ENCODE results near the gene CCNJL.
A peak's percentile ranks its signal among the peaks of the same experiment; 100 is the strongest.

The CCNJL gene

GRCh38 chr5:160330212-160330611 is 17.8 kb upstream of the CCNJL start:
- no peak for DNase-seq

DNA sequence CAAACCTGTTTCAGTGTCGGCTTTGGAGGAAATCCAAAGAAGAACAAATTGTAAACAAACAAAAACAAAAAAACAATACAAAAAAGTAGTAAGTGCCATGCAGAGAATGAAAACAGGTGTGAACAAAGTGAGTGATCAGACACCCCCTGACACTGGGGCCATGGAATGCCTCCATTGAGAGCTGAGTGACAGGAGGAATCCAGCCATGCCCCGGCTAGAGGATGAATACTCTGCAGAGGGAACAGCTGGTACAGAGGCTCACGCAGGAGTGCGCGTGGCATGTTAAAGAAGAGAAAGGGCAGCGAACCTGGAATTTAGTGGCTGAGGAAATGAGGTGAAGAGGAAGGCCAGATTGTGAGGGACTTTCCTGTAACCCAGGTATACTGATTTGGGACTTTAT is 15.5 kb upstream of the CCNJL start:
- no peak for DNase-seq

GRCh38 chr5:160326981-160327380 is 14.6 kb upstream of the CCNJL start:
- no peak for DNase-seq

DNA sequence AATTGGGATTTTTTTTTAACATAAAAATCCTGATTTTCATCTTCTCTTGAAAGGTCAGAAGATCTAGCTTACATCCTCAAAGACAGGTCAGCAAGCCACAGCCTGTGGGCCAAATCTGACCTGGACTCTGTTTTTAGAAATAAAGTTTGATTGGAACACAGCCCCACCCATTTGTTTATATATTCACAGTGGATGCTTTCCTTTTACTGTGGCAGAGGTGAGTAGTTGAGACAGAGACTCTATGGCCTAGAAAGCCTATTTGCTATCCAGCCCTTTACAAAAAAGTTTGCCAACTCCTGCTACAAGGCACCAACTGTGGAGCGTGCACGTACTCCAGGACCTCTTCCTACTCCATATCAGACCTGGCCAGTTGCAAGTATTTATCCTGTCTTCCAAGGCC is 13.4 kb upstream of the CCNJL start:
- DNase-seq, result no peak

DNA sequence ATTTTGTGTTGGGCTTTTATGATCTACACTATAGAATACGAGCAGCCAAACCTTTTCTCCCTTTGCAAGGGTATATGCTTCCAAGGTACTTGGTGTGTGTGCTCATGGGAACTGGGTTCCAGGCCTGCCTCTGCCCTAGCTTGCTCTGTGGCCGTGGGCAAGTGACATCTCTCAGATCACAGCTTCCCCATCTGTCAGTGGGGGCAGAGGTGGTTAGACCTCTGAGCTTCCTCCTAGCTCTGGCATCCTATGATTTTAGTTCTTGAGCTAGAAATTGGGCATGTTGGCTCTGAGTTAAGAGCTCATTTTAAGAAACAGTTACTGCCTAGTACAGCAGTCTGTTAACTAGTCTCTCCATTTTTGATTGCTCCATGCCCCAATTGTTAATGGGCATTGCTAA is 12.5 kb upstream of the CCNJL start:
- no peak for DNase-seq

DNA sequence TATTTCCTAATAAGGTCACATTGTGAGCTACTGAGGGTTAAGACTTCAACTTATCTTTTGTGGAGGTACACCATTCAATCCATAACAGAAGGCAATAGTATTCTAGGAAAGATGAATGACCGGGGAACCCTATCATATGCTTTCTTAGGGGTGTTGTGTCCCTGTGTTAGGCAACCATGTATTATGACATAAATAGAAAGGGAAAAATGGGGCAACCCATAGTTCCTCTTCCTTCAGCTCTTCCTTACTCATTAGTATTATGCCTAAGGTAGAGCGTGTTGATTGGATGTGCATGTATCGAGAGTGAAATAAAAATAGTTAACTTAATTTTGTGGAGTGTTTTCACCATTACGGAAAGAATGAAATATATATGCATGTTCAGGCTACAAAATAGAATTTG is 6.0 kb upstream of the CCNJL start:
- DNase-seq, result no peak

GRCh38 chr5:160317434-160317833 is 5.1 kb upstream of the CCNJL start:
- DNase-seq, result no peak

DNA sequence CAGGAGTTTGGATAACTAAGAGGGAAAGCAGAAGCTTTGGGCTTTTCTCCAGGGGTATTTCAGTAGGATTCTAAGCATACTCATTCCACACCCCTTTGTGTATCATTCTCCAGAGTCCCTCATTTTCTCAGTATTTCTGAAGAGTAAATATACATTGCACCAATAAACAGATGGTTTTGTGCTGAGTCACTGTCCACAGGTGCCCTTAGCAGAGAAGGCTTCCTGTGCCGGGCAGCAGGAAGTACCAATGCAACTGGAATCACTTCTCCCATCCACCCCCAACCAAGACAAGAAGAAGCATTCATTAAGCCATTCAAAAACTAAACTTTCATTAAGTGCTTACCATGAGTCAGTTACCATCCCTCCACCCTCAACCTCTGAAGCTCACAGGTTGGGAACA is 3.6 kb upstream of the CCNJL start:
- DNase-seq, result peak; percentile 73

DNA sequence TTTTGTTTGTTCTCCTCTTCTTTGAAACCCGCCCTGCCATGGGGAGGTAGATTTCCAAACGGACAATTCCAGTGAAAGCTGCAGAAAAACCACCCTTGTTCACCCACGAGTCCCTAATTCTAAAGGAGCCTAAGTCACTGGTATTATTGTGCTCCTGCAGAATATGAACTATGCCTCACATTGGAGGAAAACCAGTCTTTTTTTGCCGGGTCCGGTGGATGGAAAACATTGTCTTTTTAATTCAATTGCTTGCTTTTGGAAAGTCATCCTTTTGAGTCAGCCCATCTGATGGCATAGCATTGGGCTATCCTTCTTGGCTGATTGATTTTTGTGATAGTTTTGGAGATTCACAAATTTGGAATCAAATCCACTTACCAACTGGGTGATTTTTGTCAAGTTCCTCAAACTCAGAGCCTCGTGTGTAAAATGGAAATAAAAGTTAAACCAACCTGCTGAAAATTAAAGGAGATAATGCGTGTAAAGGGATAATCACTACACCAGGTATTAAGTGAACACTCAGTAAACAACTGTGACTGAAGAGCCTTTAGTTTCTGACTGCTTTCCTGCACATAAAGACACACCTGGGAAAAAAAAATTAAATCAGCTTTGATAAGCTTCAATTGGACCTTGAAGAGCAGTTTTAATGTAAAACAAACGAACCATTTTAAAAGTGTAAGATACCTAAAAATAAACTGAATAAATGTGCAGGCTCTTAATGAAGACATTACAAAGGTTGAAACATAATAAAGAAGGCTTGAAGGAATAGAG is 780 bp upstream of the CCNJL start:
- DNase-seq, result no peak

- DNase-seq, result no peak
Observed at GRCh38 chr5:160311491-160312133, 752 bp downstream of the CCNJL start.

- DNase-seq, result no peak
Observed at GRCh38 chr5:160310552-160311295, 1.6 kb downstream of the CCNJL start.

DNA sequence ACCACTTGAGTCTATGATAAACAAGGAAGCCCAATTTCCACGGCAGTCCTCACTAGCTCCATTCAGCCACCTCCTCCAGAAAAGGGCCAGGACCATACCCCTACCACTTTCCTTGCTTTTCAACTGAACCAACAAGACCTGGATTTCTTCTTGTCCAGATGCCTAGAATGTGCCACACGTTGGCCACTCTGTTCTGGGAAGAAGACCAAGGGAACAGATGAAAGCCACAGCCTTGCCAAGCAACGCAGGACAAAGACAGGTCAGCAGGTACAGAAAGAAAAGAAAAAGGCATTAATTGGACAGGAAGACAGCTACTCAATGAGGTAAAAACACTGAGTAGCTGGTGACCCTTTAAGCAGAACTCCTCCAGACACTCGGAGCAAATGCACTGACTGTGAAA is 2.2 kb downstream of the CCNJL start:
- DNase-seq, result no peak

- DNase-seq, result no peak
Observed at GRCh38 chr5:160306696-160307095, 5.7 kb downstream of the CCNJL start.

GRCh38 chr5:160305319-160305718 is 7.0 kb downstream of the CCNJL start:
- no peak for DNase-seq

DNA sequence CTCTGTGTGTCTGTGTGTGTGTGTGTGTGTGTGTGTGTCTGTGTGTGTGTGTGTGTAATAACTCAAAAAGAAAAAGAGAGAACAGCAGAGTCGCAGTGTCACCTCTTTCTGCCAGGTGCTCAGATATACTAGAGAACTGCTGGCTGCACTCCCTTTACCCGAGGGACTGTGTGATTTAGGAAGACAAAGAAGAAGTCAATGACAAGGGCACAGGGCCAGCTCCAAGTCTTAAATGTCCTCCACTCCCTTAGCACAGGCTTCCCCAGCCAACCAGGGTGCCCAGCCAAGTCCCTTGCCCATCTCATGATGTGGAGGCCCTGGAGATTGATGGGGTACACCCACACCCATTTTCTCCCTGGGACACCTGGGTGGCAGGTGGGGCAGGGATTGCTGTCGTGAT is 8.7 kb downstream of the CCNJL start:
- no peak for DNase-seq

DNA sequence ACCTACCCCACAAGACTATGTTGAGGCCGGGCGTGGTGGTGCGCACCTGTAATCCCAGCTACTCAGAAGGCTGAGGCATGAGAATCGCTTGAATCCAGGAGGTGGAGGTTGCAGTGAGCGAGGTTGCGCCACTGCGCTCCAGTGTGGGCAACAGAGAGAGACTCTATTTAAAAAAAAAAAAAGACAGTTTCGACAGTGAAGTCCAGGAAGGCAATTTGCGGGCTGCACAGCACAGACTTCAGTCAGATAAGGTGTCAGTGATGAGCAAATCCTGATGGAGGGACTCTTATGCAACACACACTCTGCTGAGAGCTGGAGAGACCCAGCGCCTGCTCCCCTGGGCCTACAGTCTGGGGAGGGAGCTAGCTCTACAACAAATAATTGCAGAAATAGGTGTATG is 14.2 kb downstream of the CCNJL start:
- no peak for DNase-seq

- no peak for DNase-seq
Observed at GRCh38 chr5:160297776-160298175, 14.6 kb downstream of the CCNJL start.

DNA sequence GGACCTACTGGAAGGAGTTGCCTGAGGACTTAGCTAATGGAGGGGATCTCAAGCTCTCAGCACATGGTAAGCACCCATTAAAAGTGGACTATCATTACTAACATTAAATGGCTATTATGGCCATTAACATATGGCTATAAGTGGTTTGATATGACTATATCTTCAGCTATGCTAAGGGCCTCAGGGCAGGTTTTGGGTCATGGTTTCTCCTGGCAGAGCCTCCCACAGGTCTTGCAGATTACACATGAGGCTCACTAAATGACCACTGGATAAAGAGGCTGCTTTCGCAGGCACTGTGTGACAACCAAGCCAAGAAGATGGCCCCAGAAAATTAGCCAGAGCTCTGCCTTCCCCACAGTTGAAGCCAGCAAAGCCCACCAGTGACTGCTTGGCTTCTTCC is 15.4 kb downstream of the CCNJL start:
- no peak for DNase-seq

- no peak for DNase-seq
Observed at GRCh38 chr5:160296496-160296895, 15.9 kb downstream of the CCNJL start.

GRCh38 chr5:160293901-160294561 is 18.3 kb downstream of the CCNJL start:
- no peak for DNase-seq

DNA sequence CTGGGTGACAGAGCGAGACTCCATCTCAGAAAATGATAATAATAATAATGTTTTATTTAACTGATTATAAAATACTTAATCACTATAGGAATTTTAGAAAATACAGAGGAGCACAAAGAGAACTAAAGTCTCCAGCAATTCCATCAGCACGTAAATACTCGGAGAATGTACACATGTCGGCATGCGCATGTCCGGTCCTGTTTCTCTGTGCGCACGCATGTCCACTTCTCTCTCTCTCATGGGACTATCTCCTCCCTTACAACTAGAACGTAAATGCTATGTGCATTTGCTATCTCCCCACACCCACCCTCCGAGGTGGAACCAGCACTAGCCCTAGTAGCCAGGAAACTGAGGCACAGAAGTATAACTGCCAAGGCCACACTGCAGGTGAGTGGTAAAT is 19.0 kb downstream of the CCNJL start:
- DNase-seq, result no peak

DNA sequence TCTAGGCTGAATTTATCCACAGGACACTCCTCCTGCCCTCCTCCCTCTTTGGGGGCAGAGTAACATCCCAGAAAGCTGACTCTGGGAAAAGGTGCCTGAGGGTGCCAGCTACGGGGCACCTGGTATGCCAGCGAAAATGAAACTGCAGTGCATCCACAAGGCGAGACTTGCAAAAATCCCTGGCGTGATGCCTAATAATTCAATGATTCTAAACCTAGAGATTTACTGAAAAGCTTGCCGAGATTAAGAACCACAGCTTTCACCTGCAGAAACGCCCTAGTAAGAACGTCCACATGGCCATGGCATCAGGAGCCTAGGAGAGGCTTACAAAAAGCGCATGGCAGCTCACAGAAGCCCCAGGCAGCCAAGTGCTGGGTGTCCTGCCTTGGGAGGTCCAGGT is 20.9 kb downstream of the CCNJL start:
- no peak for DNase-seq

DNA sequence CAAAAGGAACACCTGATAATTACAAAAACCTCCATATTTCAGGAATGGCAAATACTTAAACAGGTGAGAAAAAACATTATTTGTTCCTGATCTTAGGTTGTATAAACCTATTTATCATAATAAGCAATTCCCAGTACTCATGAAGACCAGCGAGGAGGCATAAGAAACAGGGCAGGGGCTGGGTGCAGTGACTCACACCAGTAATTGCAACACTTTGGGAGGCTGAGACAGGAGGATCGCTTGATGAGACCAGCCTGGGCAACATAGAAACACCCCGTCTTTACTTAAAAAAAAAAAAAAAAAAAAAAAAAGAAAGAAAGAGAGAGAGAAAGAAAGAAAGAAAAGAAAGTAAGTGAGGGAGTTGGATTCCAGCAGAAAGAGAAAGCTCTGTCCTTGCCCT is 21.6 kb downstream of the CCNJL start:
- DNase-seq, result no peak

DNA sequence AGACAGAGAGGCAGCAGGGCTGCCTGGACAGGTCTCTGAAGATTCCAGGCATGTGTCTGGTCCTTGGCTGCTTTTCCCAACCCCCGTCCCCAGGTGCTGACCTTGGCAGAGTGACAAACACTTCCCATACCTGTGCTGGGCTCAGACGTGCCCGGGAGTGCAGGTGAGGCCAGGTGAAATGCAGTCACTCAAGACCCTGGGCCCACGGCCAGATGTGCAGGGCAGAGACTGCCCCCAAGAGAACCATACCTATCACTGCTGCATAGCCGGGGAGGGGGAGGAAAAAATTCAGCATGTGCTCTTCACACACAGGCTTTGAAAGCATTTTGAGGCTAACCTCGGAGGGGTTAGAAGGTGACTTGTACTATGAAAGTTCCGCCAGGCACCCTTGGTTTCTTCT is 22.6 kb downstream of the CCNJL start:
- DNase-seq, result peak; percentile 84
